ENCODE measurements around the gene NECTIN1. TPM values are rescaled to one million over a fixed set of nuclear protein-coding genes. Genes with fewer than 3 reads are reported as not detected.

The NECTIN1 gene
- total RNA-seq, 1 donor from 2014 or later, result 62.9 TPM

DNA sequence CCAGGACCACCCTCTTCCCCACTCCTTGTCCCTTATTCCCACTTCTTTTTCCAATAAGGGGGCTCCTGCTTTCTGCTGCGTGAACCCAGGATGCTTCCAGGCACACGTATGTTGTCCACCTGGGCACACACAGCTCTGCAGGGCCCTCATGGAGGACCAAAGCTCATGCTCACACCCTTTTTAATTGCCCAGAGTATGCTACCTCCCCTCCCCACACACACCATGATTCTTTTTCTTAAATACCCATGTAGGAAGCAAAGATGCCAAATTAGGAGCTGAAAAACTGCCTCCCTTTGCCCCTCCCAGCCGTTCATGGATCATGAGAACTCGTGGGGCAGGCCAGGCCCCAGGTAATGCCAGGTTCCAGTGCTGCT, 5.1 kb downstream of the NECTIN1 start:
- Mint-ChIP-seq H3K4me3 (peak overlapping the region; percentile 99), H3K36me3 (peaks cover 4% of the 10 kb centered on the region), H3K9me3 (no peaks in the 10 kb centered on the region), H3K27ac (peak overlapping the region; percentile 65), H3K4me1 (ENCODE audit: unreplicated experiment) (peaks cover 56% of the 10 kb centered on the region), H3K27me3 (no peaks in the 10 kb centered on the region)
- DNase-seq (ENCODE audit: extremely low spot score, unreplicated experiment), result no peak
- TF ChIP-seq, protein P1, sequence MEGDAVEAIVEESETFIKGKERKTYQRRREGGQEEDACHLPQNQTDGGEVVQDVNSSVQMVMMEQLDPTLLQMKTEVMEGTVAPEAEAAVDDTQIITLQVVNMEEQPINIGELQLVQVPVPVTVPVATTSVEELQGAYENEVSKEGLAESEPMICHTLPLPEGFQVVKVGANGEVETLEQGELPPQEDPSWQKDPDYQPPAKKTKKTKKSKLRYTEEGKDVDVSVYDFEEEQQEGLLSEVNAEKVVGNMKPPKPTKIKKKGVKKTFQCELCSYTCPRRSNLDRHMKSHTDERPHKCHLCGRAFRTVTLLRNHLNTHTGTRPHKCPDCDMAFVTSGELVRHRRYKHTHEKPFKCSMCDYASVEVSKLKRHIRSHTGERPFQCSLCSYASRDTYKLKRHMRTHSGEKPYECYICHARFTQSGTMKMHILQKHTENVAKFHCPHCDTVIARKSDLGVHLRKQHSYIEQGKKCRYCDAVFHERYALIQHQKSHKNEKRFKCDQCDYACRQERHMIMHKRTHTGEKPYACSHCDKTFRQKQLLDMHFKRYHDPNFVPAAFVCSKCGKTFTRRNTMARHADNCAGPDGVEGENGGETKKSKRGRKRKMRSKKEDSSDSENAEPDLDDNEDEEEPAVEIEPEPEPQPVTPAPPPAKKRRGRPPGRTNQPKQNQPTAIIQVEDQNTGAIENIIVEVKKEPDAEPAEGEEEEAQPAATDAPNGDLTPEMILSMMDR (conservative IDR thresholded peaks at IDR 0.05), result no peak

DNA sequence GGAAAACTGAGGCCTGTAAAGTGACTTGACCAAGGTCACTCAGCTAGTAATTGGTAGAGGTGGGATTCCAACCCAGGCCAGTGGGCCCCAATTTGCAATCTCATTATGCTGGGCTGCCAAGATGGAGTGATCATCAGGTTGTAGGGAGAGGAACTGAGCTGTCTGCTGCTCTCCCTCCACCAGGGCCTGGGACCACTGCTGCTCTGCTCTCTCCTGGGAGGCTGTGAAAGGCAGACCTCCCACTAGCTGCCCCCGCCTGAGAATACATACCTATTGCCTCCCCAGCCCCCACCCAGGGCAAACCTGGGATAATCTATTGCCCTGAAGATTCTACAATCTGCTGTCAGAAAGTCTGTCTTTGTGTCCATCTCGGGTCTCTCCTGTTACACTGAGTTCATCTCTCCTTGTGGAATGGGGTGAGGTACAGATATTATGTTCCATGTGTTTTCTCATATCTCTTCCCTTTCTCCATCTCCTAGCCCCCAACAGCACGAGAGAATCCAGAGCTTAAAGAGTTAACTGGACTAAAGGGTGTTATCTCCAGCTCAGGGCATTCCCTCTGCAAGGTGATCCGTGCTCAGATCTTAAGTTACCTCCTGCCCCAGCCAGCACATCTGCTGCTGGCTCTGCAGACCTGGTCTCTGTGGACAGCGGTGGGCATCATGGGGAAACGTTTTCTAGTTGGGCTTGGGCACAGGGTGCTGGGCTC, 5.6 kb downstream of the NECTIN1 start:
- H3K36me3 Mint-ChIP-seq, result peaks cover 4% of the 10 kb centered on the region
- peaks cover 61% of the 10 kb centered on the region for H3K4me1 Mint-ChIP-seq (ENCODE audit: unreplicated experiment)
- H3K27me3 Mint-ChIP-seq, result no peaks in the 10 kb centered on the region
- no peaks in the 10 kb centered on the region for H3K9me3 Mint-ChIP-seq
- peak overlapping the region; percentile 62 for H3K4me3 Mint-ChIP-seq
- no peak for DNase-seq (ENCODE audit: extremely low spot score, unreplicated experiment)
- H3K27ac Mint-ChIP-seq, result peak overlapping the region; percentile 65
- TF ChIP-seq, protein P1 (conservative IDR thresholded peaks at IDR 0.05), result no peak

DNA sequence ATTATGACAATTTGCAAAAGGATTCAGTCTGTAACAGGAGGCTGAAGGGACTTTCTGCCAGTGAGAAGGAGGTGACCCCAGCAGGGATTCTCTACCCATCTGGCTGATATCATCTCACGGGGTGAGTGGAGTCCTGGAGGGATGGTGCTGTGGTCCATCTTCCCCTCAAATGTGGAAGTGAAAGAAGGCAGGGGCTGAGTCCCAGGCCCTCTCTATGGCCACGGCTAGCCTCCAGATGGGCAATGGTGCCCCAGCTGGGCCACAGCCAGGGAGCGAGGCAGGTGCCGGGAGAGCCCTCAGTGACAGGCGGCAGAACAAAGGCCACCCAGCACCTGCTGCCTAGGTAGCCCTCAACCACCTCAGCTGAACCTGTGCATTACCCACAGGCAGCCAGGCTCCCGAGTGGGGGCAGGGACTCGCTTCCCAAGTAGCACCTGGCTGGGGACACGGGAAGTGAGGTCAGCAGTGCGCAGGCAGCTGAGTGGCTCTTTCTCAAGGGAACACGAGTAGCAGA, 6.7 kb downstream of the NECTIN1 start:
- no peak for DNase-seq (ENCODE audit: extremely low spot score, unreplicated experiment)
- no peak overlapping the region for H3K27ac Mint-ChIP-seq
- peaks cover 4% of the 10 kb centered on the region for H3K36me3 Mint-ChIP-seq
- no peaks in the 10 kb centered on the region for H3K27me3 Mint-ChIP-seq
- H3K9me3 Mint-ChIP-seq, result no peaks in the 10 kb centered on the region
- peak overlapping the region; percentile 27 for H3K4me3 Mint-ChIP-seq
- peaks cover 71% of the 10 kb centered on the region for H3K4me1 Mint-ChIP-seq (ENCODE audit: unreplicated experiment)
- TF ChIP-seq, protein P1 (conservative IDR thresholded peaks at IDR 0.05), result no peak

DNA sequence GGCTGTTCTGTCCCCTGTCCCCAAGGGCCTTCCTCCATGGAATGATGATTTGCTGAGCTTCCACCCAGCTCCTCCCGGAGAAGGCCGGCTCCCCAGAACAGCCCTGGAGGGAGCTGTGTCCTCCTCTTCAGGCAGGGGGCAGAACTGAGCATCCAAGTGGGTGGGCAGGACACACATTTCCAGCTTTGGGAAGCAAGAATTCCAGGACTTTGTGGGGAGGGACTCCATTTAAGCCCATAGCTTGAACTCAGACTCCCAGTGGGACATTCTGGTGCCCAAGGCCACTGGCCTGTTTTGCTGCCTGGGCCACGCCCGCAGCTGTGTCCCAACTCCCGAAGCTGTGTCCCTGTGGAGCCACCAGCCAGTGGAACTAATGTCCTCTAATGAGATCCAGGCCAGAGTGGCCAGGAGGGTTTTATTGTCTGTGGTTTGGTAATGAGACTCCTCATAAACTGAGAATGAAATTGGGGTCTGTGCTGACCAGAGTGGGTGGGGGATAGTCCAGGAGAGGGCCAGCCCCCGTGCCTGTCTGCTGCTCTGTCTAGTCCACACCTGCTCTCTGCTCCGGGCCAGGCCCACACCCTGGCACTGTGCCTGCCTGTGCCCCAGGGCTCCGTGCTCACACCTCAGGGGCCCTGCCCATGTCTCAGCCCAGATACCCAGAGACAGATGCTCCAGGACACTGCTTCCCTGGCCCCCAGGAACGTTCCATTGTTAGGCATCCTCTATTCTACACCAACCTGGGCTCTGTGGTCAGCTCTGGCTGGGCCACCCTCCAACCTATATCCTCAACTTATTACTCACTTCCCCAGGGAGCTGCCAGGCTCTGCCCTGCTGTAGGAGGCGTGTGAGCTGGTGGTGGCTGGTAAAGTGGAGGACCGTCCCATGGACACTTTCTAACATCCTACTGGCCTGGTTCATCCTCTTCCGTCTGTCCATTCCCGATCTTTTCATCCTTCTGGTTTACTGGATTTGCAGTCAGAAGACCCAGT, 7.6 kb downstream of the NECTIN1 start:
- Mint-ChIP-seq H3K4me1 (ENCODE audit: unreplicated experiment) (peaks cover 80% of the 10 kb centered on the region), H3K27ac (peak overlapping the region; percentile 17), H3K27me3 (no peaks in the 10 kb centered on the region), H3K36me3 (peaks cover 4% of the 10 kb centered on the region), H3K4me3 (no peak overlapping the region), H3K9me3 (no peaks in the 10 kb centered on the region)
- TF ChIP-seq, protein P1 (conservative IDR thresholded peaks at IDR 0.05), result peak; percentile 66
- no peak for DNase-seq (ENCODE audit: extremely low spot score, unreplicated experiment)

DNA sequence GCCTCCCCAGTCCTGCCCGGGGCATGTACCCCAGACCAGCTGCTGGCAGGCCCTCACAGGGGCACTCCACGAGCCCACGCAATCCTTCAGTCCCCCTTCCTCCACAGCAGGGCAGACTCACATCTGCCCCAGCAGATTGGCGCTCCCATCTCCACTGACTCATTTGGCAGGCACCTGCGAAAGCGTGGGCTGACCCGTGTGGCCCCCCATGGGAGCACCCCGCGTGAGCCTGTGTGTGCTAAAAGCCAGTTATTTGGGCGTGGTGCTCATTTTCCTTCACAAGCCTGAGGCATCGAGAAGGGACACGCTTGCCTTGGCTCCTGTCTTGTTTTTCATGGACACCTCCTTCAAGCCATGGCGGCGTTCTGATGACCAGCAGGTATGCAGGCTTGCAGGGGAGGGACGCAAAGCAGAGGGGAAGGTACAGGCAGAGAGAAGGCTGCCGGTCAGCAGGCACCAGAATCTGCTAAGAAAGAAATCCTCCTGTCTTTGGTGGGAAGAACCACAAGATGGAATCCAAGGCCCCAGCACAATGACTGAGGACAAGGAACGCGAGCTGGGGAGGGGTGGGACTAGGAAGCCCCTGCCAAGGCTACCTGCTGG, 8.6 kb downstream of the NECTIN1 start:
- Mint-ChIP-seq H3K4me1 (ENCODE audit: unreplicated experiment) (peaks cover 73% of the 10 kb centered on the region), H3K27ac (no peak overlapping the region), H3K36me3 (peaks cover 4% of the 10 kb centered on the region)

More for the DNA sequence above, 8.6 kb downstream of the NECTIN1 start:
- TF ChIP-seq, protein P1 (conservative IDR thresholded peaks at IDR 0.05), result no peak
- no peaks in the 10 kb centered on the region for H3K9me3 Mint-ChIP-seq
- DNase-seq (ENCODE audit: extremely low spot score, unreplicated experiment), result no peak
- H3K4me3 Mint-ChIP-seq, result no peak overlapping the region
- no peaks in the 10 kb centered on the region for H3K27me3 Mint-ChIP-seq

All from type B pancreatic cell (in vitro differentiated cells).